Hepatocyte (in vitro differentiated cells): ENCODE data around the gene KIF23. TPM values are rescaled to one million over a fixed set of nuclear protein-coding genes. Genes with fewer than 3 reads are reported as not detected.

Experiments used
- DNase-seq: peaks from one replicate; pipeline ENCODE4 v3.0.0-alpha.2; 2016; ENCODE audit warnings: low spot score
- H2AFZ ChIP-seq: fragments of 200-600 bp; sonication (generic); 2 replicates; pipeline ENCODE4 v1.6.0; 2016; ENCODE audit warnings: antibody characterized with exemption, mild to moderate bottlenecking
- H3K27ac ChIP-seq: fragments of 200-600 bp; sonication (generic); 2 replicates; pipeline ENCODE4 v1.5.1; 2016; ENCODE audit warnings: mild to moderate bottlenecking
- H3K27me3 ChIP-seq: fragments of 200-600 bp; sonication (generic); 2 replicates; pipeline ENCODE4 v1.6.1; 2016
- H3K36me3 ChIP-seq: fragments of 200-600 bp; sonication (generic); replicated peaks from 2 replicates; pipeline ENCODE4 v1.5.1; 2016; ENCODE audit warnings: low read depth; ENCODE audit not compliant: insufficient read depth
- H3K4me1 ChIP-seq: fragments of 200-600 bp; sonication (generic); 2 replicates; pipeline ENCODE4 v1.5.1; 2016; ENCODE audit warnings: mild to moderate bottlenecking, moderate library complexity; ENCODE audit not compliant: insufficient read depth
- H3K4me2 ChIP-seq: fragments of 200-600 bp; sonication (generic); 2 replicates; pipeline ENCODE4 v1.6.0; 2016
- H3K4me3 ChIP-seq: fragments of 200-600 bp; sonication (generic); 2 replicates; pipeline ENCODE4 v1.5.1; 2016; ENCODE audit warnings: mild to moderate bottlenecking
- H3K79me2 ChIP-seq: fragments of 200-600 bp; sonication (generic); 2 replicates; pipeline ENCODE4 v1.6.0; 2017; ENCODE audit warnings: mild to moderate bottlenecking
- H3K9me2 ChIP-seq: fragments of 200-600 bp; sonication (generic); replicated peaks from 2 replicates; pipeline ENCODE4 v1.6.0; 2017; ENCODE audit warnings: mild to moderate bottlenecking; ENCODE audit not compliant: insufficient read depth
- H3K9me3 ChIP-seq: fragments of 200-600 bp; sonication (generic); 2 replicates; pipeline ENCODE4 v1.5.1; 2016; ENCODE audit warnings: low read depth, mild to moderate bottlenecking
- H4K20me1 ChIP-seq: fragments of 200-600 bp; sonication (generic); 2 replicates; pipeline ENCODE4 v1.6.0; 2016; ENCODE audit warnings: mild to moderate bottlenecking; ENCODE audit not compliant: insufficient read depth, poor library complexity, severe bottlenecking
- CTCF ChIP-seq: fragments of 200-600 bp; sonication (generic); IDR thresholded peaks from 2 replicates; pipeline ENCODE4 v1.5.1; 2016; ENCODE audit warnings: antibody characterized with exemption, mild to moderate bottlenecking; ENCODE audit not compliant: poor library complexity
- EZH2 ChIP-seq: fragments of 200-600 bp; sonication (generic); IDR thresholded peaks from 2 replicates; pipeline ENCODE4 v1.6.1; 2016; ENCODE audit warnings: antibody characterized with exemption, mild to moderate bottlenecking, borderline replicate concordance
- EZH2phosphoT487 ChIP-seq: fragments of 200-600 bp; sonication (generic); IDR thresholded peaks from one replicate; pipeline ENCODE4 v1.6.1; 2018; ENCODE audit warnings: antibody characterized with exemption, mild to moderate bottlenecking, low read depth, moderate library complexity; ENCODE audit not compliant: unreplicated experiment, severe bottlenecking
- WGBS: methylation state at CpG from one replicate; pipeline ENCODE4 v1.1.6; 2016; ENCODE audit warnings: low lambda C conversion rate; ENCODE audit errors: missing lambda C conversion rate; 5-methylcytosine and 5-hydroxymethylcytosine counted together
- polyA plus RNA-seq: library from polyadenylated mRNA; unstranded; fragments of >200 nt; fragmentation: Nextera tagmentation; extraction: Ambion mirVana; gene quantifications from 2 replicates; pipeline ENCODE4 v1.2.1, GENCODE V29; 2016
- total RNA-seq: library from RNA; depleted of rRNA; stranded (reverse); fragments of >200 nt; gene quantifications from 2 replicates; pipeline ENCODE4 v1.2.3, GENCODE V29; 2014

Gene KIF23
- total and polyA plus RNA-seq, 2 experiments from 2014 or later = 12.0 to 14.1 TPM

- 77% methylated on average over 11 of the region's 11 CpGs for WGBS
- Histone ChIP-seq H3K4me3 (no peak overlapping the region), H3K9me2 (no peaks in the 10 kb centered on the region), H3K4me2 (no peak overlapping the region), H3K4me1 (no peaks in the 10 kb centered on the region), H3K36me3 (no peaks in the 10 kb centered on the region), H3K9me3 (no peaks in the 10 kb centered on the region), H2AFZ (no peak overlapping the region), H3K79me2 (no peaks in the 10 kb centered on the region), H4K20me1 (no peaks in the 10 kb centered on the region), H3K27me3 (no peaks in the 10 kb centered on the region), H3K27ac (no peak overlapping the region)
- DNase-seq = no peak
- TF ChIP-seq CTCF (no peak), EZH2phosphoT487 (no peak), EZH2 (no peak)
Observed at GRCh38 chr15:69490356-69491037, 76.3 kb downstream of the KIF23 start.

- DNase-seq = no peak
- Histone ChIP-seq H3K36me3 (no peaks in the 10 kb centered on the region), H3K4me1 (no peaks in the 10 kb centered on the region), H3K9me2 (no peaks in the 10 kb centered on the region), H2AFZ (no peak overlapping the region), H3K27ac (no peak overlapping the region), H3K4me3 (no peak overlapping the region), H4K20me1 (no peaks in the 10 kb centered on the region), H3K4me2 (no peak overlapping the region), H3K79me2 (no peaks in the 10 kb centered on the region), H3K27me3 (no peaks in the 10 kb centered on the region), H3K9me3 (no peaks in the 10 kb centered on the region)
- TF ChIP-seq EZH2 (no peak), CTCF (no peak), EZH2phosphoT487 (no peak)
- WGBS = 62% methylated on average over 3 of the region's 3 CpGs
Observed at GRCh38 chr15:69491038-69491505, 76.9 kb downstream of the KIF23 start.

- Histone ChIP-seq H2AFZ (no peak overlapping the region), H3K27me3 (no peaks in the 10 kb centered on the region), H3K36me3 (no peaks in the 10 kb centered on the region), H3K9me2 (no peaks in the 10 kb centered on the region), H3K79me2 (no peaks in the 10 kb centered on the region), H3K27ac (no peak overlapping the region), H3K9me3 (no peaks in the 10 kb centered on the region), H3K4me2 (no peak overlapping the region), H3K4me1 (no peaks in the 10 kb centered on the region), H4K20me1 (no peaks in the 10 kb centered on the region), H3K4me3 (no peak overlapping the region)
- 82% methylated on average over 2 of the region's 2 CpGs for WGBS
- TF ChIP-seq EZH2 (no peak), EZH2phosphoT487 (no peak), CTCF (no peak)
- DNase-seq = no peak
Observed at GRCh38 chr15:69493406-69493805, 79.3 kb downstream of the KIF23 start.
